Measurements from ENCODE around the gene DHRSX.

DNA sequence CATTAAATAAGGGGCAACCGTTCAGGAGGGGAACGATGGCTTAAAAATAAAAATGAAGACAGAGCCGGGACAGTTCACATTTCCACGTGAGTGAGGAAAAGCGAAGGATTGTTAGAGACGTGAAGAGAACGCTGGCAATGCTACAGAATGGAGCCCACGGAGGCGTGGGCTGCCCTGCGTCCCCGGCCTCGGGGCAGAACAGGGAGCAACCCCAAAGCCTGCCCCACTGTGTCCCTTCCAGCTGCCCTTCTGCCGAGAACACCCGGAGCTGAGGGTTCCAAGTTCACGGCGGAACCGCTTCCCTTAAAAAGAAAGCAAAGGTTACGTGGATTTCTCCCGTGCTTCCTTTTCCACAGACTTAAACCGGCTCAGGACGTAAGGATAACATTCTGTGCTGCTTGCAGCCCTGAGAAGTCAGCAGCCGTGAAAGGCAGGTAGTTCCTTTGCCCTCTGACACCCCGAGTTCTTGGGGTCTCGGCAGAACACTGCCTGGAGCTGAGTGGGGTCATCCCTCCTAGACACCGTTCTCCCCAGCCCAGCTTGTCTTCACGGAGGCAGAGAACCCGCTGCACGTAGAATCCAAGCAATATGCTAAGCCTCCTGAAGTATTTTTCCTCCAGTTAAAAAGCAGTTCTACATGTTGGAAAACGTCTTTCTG is 14.2 kb downstream of the DHRSX start:
- TF ChIP-seq CTCF (IDR thresholded peaks at IDR 0.05; ENCODE audit: control extremely low read depth in 1 of 3, insufficient read depth in 1 of 3, low read depth in 1 of 3, low read length in 3 of 3) (no peak), SP1 (IDR thresholded peaks at IDR 0.05; ENCODE audit: low read depth, low read length) (no peak), RAD21 (IDR thresholded peaks at IDR 0.05 in 1 of 2, conservative IDR thresholded peaks at IDR 0.05 in 1 of 2; ENCODE audit: low read depth in 2 of 2, low read length in 2 of 2) (no peak), POLR2A (IDR thresholded peaks at IDR 0.05; ENCODE audit: control extremely low read depth in 1 of 2, low read depth in 2 of 2, low read length in 2 of 2) (no peak), CHD2 (IDR thresholded peaks at IDR 0.05; ENCODE audit: low read length) (no peak), TEAD4 (IDR thresholded peaks at IDR 0.05; ENCODE audit: low read depth, low read length) (no peak)
- TF ChIP-seq, protein P1, sequence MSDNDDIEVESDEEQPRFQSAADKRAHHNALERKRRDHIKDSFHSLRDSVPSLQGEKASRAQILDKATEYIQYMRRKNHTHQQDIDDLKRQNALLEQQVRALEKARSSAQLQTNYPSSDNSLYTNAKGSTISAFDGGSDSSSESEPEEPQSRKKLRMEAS (IDR thresholded peaks at IDR 0.05), result no peak
